Ishikawa (cell line): Measurements from ENCODE around the gene ANTXR1.

Experiments used
- CEBPB ChIP-seq: IDR thresholded peaks from 2 replicates; pipeline ENCODE4 v1.6.1; 2012
- EGR1 ChIP-seq: IDR thresholded peaks from 2 replicates; pipeline ENCODE4 v1.6.1; 2012
- EP300 ChIP-seq: IDR thresholded peaks from 2 replicates; pipeline ENCODE4 v1.6.1; 2012; ENCODE audit warnings: borderline replicate concordance
- FOXM1 ChIP-seq: IDR thresholded peaks from 2 replicates; pipeline ENCODE4 v1.6.1; 2012; ENCODE audit warnings: low read depth, borderline replicate concordance
- RAD21 ChIP-seq: IDR thresholded peaks from 2 replicates; pipeline ENCODE4 v1.6.1; 2012; ENCODE audit warnings: low read depth
- TCF12 ChIP-seq: IDR thresholded peaks from 2 replicates; pipeline ENCODE4 v1.6.1; 2012; ENCODE audit warnings: low read depth
- TEAD4 ChIP-seq: IDR thresholded peaks from 2 replicates; pipeline ENCODE4 v1.6.1; 2012
- USF1 ChIP-seq: IDR thresholded peaks from 2 replicates; pipeline ENCODE4 v1.6.1; 2012
- YY1 ChIP-seq: IDR thresholded peaks from 2 replicates; pipeline ENCODE4 v1.6.1; 2012; ENCODE audit warnings: low read depth
- TF ChIP-seq, protein P1 (sequence below): IDR thresholded peaks from 2 replicates; pipeline ENCODE4 v1.6.1; 2012
- TF ChIP-seq, protein P2 (sequence below): IDR thresholded peaks from 2 replicates; pipeline ENCODE4 v1.6.1; 2012; ENCODE audit warnings: low read depth, mild to moderate bottlenecking

DNA sequence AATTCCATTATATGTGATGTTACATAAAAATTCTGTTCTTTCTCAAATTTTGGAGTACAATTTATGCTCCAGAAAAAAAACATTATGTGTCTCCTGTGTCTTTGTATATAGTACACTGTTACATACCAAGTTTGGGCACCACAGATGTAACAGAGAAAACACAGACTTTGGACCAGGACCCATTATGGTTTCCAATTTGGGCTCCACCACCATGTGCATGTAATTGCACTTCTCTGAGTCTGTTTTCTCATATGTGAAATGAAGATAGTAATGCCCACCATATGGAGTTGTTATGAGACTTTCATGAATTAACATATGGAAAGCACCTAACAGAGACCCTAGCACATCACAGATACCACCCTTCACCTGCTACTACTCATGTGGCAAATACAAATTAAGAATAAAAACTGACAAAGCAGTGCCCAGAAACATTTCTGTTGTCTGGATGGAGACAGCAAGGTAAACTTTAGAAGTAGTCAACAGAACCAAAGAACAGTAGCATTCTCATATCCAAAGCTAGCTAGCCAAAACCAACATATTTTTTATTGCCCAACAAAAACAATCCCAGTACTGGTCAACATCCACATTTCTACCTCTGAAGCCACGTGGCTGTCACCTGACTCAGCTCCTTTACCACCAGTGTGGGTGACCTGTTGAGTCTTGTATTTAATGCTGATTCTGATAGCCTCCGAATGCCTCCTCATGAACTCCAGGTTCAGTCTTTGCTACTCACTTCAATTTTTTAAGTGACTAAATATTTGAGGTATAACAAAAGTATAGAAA is 42.9 kb downstream of the ANTXR1 start:
- TF ChIP-seq RAD21 (no peak), USF1 (no peak), FOXM1 (no peak), TCF12 (no peak), TEAD4 (no peak), EGR1 (no peak), EP300 (no peak), YY1 (no peak), CEBPB (no peak)
- TF ChIP-seq, protein P1, sequence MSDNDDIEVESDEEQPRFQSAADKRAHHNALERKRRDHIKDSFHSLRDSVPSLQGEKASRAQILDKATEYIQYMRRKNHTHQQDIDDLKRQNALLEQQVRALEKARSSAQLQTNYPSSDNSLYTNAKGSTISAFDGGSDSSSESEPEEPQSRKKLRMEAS, result no peak
- TF ChIP-seq, protein P2, sequence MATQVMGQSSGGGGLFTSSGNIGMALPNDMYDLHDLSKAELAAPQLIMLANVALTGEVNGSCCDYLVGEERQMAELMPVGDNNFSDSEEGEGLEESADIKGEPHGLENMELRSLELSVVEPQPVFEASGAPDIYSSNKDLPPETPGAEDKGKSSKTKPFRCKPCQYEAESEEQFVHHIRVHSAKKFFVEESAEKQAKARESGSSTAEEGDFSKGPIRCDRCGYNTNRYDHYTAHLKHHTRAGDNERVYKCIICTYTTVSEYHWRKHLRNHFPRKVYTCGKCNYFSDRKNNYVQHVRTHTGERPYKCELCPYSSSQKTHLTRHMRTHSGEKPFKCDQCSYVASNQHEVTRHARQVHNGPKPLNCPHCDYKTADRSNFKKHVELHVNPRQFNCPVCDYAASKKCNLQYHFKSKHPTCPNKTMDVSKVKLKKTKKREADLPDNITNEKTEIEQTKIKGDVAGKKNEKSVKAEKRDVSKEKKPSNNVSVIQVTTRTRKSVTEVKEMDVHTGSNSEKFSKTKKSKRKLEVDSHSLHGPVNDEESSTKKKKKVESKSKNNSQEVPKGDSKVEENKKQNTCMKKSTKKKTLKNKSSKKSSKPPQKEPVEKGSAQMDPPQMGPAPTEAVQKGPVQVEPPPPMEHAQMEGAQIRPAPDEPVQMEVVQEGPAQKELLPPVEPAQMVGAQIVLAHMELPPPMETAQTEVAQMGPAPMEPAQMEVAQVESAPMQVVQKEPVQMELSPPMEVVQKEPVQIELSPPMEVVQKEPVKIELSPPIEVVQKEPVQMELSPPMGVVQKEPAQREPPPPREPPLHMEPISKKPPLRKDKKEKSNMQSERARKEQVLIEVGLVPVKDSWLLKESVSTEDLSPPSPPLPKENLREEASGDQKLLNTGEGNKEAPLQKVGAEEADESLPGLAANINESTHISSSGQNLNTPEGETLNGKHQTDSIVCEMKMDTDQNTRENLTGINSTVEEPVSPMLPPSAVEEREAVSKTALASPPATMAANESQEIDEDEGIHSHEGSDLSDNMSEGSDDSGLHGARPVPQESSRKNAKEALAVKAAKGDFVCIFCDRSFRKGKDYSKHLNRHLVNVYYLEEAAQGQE, result no peak
